Endothelial cell of umbilical vein (primary cell): ENCODE data around the gene AFDN.

Source experiments
- EZH2 ChIP-seq: IDR thresholded peaks from 2 replicates; pipeline ENCODE4 v1.6.1; 2012; ENCODE audit warnings: borderline replicate concordance, low read depth, mild to moderate bottlenecking, moderate library complexity, low read length, inconsistent platforms; ENCODE audit not compliant: severe bottlenecking
- FOS ChIP-seq: IDR thresholded peaks from 2 replicates; pipeline ENCODE4 v1.6.1; 2011; ENCODE audit warnings: mild to moderate bottlenecking, low read length, moderate library complexity, borderline replicate concordance; ENCODE audit not compliant: insufficient read depth
- GATA2 ChIP-seq: IDR thresholded peaks from 2 replicates; pipeline ENCODE4 v1.7.0; 2011; ENCODE audit warnings: low read depth, mild to moderate bottlenecking, moderate library complexity, mixed read lengths, low read length; ENCODE audit not compliant: insufficient read length, insufficient read depth
- MYC ChIP-seq: IDR thresholded peaks from one replicate; pipeline ENCODE4 v1.6.1; 2011; ENCODE audit warnings: mild to moderate bottlenecking, low read depth, low read length
- POLR2A ChIP-seq: IDR thresholded peaks from 2 replicates; pipeline ENCODE4 v1.6.1; 2012; ENCODE audit warnings: low read depth, mild to moderate bottlenecking, control low read depth, low read length
- POLR2AphosphoS5 ChIP-seq: IDR thresholded peaks from 2 replicates; pipeline ENCODE4 v1.6.1; 2012; ENCODE audit warnings: low read depth, mild to moderate bottlenecking, control low read depth, low read length, moderate library complexity; ENCODE audit not compliant: insufficient read depth
- TF ChIP-seq, protein P1 (sequence below), 2 donors: IDR thresholded peaks; 1 replicate in 1 of 2; 2 replicates in 1 of 2; pipeline ENCODE4 v1.5.1; 2011; ENCODE audit warnings: low read length in 2 of 2, mild to moderate bottlenecking in 2 of 2, moderate library complexity in 2 of 2, control low read depth in 1 of 2, inconsistent platforms in 1 of 2, low read depth in 1 of 2; ENCODE audit not compliant: insufficient read depth in 1 of 2; ENCODE audit errors: extremely low read depth in 1 of 2

DNA sequence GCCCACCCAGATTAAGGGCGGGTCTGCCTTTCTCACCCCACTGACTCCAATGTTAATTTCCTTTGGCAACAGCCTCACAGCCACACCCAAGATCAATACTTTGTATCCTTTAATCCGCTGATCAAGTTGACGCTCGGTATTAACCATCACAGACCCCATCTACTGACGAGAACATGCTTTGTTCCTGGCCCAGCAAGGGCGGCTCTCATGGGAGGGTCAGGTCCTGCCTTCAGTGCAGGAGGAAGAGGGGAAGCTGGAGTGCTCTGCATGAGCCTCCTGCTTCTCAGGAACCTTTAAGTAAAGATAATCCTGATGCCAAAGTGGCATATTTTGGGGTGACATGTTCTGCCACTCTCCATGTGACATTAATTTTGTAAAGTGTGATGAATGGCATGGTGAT, 179.1 kb downstream of the AFDN start:
- TF ChIP-seq, protein P1, sequence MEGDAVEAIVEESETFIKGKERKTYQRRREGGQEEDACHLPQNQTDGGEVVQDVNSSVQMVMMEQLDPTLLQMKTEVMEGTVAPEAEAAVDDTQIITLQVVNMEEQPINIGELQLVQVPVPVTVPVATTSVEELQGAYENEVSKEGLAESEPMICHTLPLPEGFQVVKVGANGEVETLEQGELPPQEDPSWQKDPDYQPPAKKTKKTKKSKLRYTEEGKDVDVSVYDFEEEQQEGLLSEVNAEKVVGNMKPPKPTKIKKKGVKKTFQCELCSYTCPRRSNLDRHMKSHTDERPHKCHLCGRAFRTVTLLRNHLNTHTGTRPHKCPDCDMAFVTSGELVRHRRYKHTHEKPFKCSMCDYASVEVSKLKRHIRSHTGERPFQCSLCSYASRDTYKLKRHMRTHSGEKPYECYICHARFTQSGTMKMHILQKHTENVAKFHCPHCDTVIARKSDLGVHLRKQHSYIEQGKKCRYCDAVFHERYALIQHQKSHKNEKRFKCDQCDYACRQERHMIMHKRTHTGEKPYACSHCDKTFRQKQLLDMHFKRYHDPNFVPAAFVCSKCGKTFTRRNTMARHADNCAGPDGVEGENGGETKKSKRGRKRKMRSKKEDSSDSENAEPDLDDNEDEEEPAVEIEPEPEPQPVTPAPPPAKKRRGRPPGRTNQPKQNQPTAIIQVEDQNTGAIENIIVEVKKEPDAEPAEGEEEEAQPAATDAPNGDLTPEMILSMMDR (IDR thresholded peaks at IDR 0.05; ENCODE audit: extremely low read depth in 1 of 2, insufficient read depth in 1 of 2, low read depth in 1 of 2, low read length in 2 of 2), result no peak
- TF ChIP-seq GATA2, result no peak
- TF ChIP-seq POLR2AphosphoS5, result no peak
- no peak for TF ChIP-seq FOS
- no peak for TF ChIP-seq MYC
- no peak for TF ChIP-seq POLR2A
- TF ChIP-seq EZH2, result no peak
